H1 (cell line): ENCODE measurements around the gene TRPC1.

Experiments used
- CEBPB ChIP-seq: IDR thresholded peaks from 2 replicates; pipeline ENCODE4 v1.6.1; 2012; ENCODE audit warnings: low read depth, low read length
- CTCF ChIP-seq, 3 experiments: IDR thresholded peaks; 1 replicate in 2 of 3; 2 replicates in 1 of 3; pipeline versions ENCODE4 v1.5.1 to v1.6.1; 2011; ENCODE audit warnings: low read length in 3 of 3, mild to moderate bottlenecking in 3 of 3, inconsistent platforms in 2 of 3, low read depth in 1 of 3, moderate library complexity in 1 of 3; ENCODE audit not compliant: insufficient read depth in 1 of 3; ENCODE audit errors: control extremely low read depth in 1 of 3
- JUND ChIP-seq: IDR thresholded peaks from 2 replicates; pipeline ENCODE4 v1.6.1; 2011; ENCODE audit warnings: mild to moderate bottlenecking, improper control_type of control experiment, low read length
- POLR2A ChIP-seq, 2 experiments: IDR thresholded peaks; 1 replicate in 1 of 2; 2 replicates in 1 of 2; pipeline ENCODE4 v1.6.1; 2011; ENCODE audit warnings: low read depth in 2 of 2, low read length in 2 of 2, mild to moderate bottlenecking in 2 of 2; ENCODE audit errors: control extremely low read depth in 1 of 2
- SP1 ChIP-seq: IDR thresholded peaks from 2 replicates; pipeline ENCODE4 v1.6.1; 2011; ENCODE audit warnings: low read depth, low read length
- SRF ChIP-seq: IDR thresholded peaks from 2 replicates; pipeline ENCODE4 v1.6.1; 2011; ENCODE audit warnings: mild to moderate bottlenecking, low read depth, low read length, moderate library complexity
- ZNF274 ChIP-seq: IDR thresholded peaks from 2 replicates; pipeline ENCODE4 v1.7.0; 2012; ENCODE audit warnings: low read length, borderline replicate concordance; ENCODE audit errors: extremely low read depth

GRCh38 chr3:142784228-142784627, 60.4 kb downstream of the TRPC1 start:
- no peak for TF ChIP-seq CTCF (IDR thresholded peaks at IDR 0.05; ENCODE audit: control extremely low read depth in 1 of 3, insufficient read depth in 1 of 3, low read depth in 1 of 3, low read length in 3 of 3)
- no peak for TF ChIP-seq CEBPB
- no peak for TF ChIP-seq JUND
- TF ChIP-seq SP1: no peak
- no peak for TF ChIP-seq POLR2A (IDR thresholded peaks at IDR 0.05; ENCODE audit: control extremely low read depth in 1 of 2, low read depth in 2 of 2, low read length in 2 of 2)
- no peak for TF ChIP-seq SRF
- no peak for TF ChIP-seq ZNF274
